ENCODE data around the gene EXOC1.

GRCh38 chr4:55884093-55884850, 30.8 kb downstream of the EXOC1 start:
- TF ChIP-seq CTCF (conservative IDR thresholded peaks at IDR 0.05; ENCODE audit: low read length) (no peak), EZH2phosphoT487 (IDR thresholded peaks at IDR 0.05; ENCODE audit: borderline replicate concordance, low read depth, low read length) (no peak)
